GM12874 (cell line): Measurements from ENCODE around the gene GALNT9.

Source experiments
- CTCF ChIP-seq: IDR thresholded peaks from 2 replicates; pipeline ENCODE4 v1.5.1; 2011; ENCODE audit warnings: low read depth, mild to moderate bottlenecking, control low read depth, low read length, moderate library complexity; ENCODE audit not compliant: insufficient read depth

GALNT9 gene

GRCh38 chr12:132280406-132280805 is 49.0 kb downstream of the GALNT9 start:
- TF ChIP-seq CTCF: no peak

GRCh38 chr12:132279930-132280329 is 49.5 kb downstream of the GALNT9 start:
- no peak for TF ChIP-seq CTCF

- no peak for TF ChIP-seq CTCF
Measured at GRCh38 chr12:132279184-132279889, 50.1 kb downstream of the GALNT9 start.

GRCh38 chr12:132278401-132279183 is 50.8 kb downstream of the GALNT9 start:
- TF ChIP-seq CTCF: no peak

- TF ChIP-seq CTCF: no peak
Measured at GRCh38 chr12:132277949-132278348, 51.4 kb downstream of the GALNT9 start.

- no peak for TF ChIP-seq CTCF
Measured at GRCh38 chr12:132277374-132277941, 51.9 kb downstream of the GALNT9 start.

- TF ChIP-seq CTCF: no peak
Measured at GRCh38 chr12:132276827-132277373, 52.5 kb downstream of the GALNT9 start.
